HAP-1 (cell line): ENCODE results near the gene ADAMTSL2.

Experiments
- DNase-seq, 2 experiments: peaks; one replicate each; pipeline ENCODE4 v3.0.0-alpha.2; 2016 to 2020; ENCODE audit warnings: low spot score in 2 of 2
- H3K27me3 ChIP-seq: fragments of 250-450 bp; sonication (Bioruptor Pico); 2 replicates; pipeline ENCODE4 v1.5.1; 2020; ENCODE audit warnings: low read depth, mild to moderate bottlenecking, moderate library complexity
- H3K36me3 ChIP-seq: fragments of 250-450 bp; sonication (Bioruptor Pico); replicated peaks from 2 replicates; pipeline ENCODE4 v1.5.1; 2020; ENCODE audit warnings: mild to moderate bottlenecking
- H3K4me1 ChIP-seq: fragments of 250-450 bp; sonication (Bioruptor Pico); 2 replicates; pipeline ENCODE4 v1.5.1; 2020; ENCODE audit warnings: mild to moderate bottlenecking
- H3K4me3 ChIP-seq: fragments of 250-450 bp; sonication (Bioruptor Pico); 2 replicates; pipeline ENCODE4 v1.5.1; 2020; ENCODE audit warnings: mild to moderate bottlenecking, moderate library complexity
- H3K9me3 ChIP-seq: fragments of 250-450 bp; sonication (Bioruptor Pico); 2 replicates; pipeline ENCODE4 v1.5.1; 2020; ENCODE audit warnings: mild to moderate bottlenecking, moderate library complexity
- in situ Hi-C: fragments of 300-500 bp; cut with MboI; formaldehyde crosslinking; loops from 3 replicates; pipeline ENCODE4 v1.14.3; 2020; ENCODE audit warnings: low sequenced_read_pairs, inconsistent platforms, mixed read lengths

ADAMTSL2 gene

DNA sequence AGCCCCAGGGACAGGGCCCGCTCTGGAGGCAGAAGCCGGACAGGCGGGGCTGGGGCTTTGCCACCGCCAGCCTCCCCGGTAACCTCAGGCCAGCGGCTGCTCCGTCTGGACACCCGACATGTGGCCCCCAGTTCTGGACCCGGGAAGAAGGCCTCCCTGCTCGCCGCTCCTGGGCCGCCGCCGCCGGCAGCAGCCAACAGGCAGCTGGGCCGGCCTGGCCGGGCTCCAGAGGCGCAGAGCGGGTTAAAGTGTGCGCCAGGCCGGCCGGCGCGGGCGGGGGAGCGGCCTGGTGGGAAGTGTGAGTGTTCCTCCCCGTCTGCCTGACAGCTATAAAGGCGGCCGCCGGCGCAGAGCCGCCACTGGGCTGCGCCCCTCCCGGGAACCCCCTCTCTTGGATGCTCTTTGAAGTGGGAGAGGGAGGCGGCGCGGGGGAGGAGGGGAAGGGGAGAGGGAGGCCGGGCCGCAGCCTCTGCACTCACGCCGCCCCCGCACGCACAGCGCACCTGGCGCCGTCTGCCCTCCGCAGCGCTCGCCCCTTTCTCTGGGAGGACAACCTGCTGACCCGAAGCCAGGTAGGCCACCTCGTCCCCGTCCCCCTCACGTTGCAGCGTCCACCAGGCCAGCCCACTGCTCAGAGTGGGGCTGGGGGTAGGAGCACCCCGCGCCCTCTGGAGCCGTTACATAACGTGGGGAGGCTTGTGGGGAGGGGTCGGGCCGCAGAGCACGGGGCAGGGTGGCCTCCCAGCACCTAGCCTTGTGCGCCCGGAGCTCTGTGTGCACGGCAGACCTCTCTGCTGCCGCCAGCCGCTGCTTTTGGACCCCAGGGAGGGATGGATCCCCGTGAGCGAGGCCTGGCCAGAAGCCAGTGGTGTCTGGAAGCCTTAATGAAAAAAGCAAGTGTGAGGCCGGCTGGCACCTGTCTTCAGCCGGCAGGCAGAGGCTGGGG, at the start of gene ADAMTSL2:
ADAMTSL2 (plus strand) TSS at position 359 of the 946 bp plus-strand sequence. CDS start 2,009 bp downstream, outside the sequence.
- Histone ChIP-seq H3K9me3 (no peaks in the 10 kb centered on the region), H3K4me1 (no peaks in the 10 kb centered on the region), H3K36me3 (no peaks in the 10 kb centered on the region), H3K4me3 (no peak within 1 kb of the TSS), H3K27me3 (peaks cover 14% of the 10 kb centered on the region)
- DNase-seq, result peak in 1 of 2 experiments; percentile 23
- in situ Hi-C loops, result no loop called here

DNA sequence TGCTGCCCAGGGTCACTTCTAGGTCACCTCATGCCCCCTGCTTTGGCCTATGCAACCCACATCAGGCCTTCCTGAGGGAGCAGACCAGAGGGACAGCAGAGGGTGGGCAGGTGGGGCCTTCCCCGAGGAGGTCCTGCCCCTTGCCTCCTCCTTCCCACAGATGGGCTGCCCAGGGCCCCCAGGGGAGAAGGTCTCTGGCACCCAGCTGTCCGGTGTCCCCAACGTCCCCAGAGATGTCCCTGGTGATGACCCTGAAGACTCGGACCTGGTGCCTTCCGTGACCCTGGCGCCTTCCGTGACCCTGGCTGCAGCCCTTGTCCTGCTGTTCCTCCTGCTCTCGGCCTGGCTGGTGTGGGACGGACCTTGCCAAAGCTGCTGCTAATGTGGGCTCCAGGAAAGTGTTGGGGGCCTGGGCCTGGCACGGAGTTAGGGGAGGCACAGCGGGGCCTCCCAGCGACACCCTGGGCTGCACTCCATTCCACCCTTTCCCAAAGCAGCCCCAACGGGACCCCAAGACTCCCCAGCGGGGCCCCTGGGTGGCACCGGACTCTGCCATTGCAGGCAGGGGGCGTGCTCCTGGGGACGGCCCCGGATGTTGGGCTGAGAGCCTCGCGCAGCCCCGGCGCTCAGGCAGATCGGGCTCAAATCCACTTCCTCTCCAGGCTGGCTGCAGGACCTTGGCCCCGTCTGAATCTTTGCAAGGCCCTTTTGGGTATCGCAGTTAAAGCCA, 48.8 kb upstream of the ADAMTSL2 start:
- in situ Hi-C loops, result loop anchor here (5.0 to 25.0 kb wide), 3 partner anchors 141 to 448 kb away; partner anchors contain the start of genes GTF3C5, MED22 and RPL7A
- Histone ChIP-seq H3K36me3 (no peaks in the 10 kb centered on the region), H3K4me3 (no peak overlapping the region), H3K27me3 (peaks cover 3% of the 10 kb centered on the region; the same call in 1 of the 2 replicates), H3K9me3 (no peaks in the 10 kb centered on the region), H3K4me1 (no peaks in the 10 kb centered on the region)
- DNase-seq, result no peak

GRCh38 chr9:133487331-133487725, 47.2 kb upstream of the ADAMTSL2 start:
- H3K4me3 ChIP-seq, result no peak overlapping the region
- no peaks in the 10 kb centered on the region for H3K4me1 ChIP-seq
- H3K9me3 ChIP-seq, result no peaks in the 10 kb centered on the region
- DNase-seq, result no peak
- in situ Hi-C loops, result loop anchor here (5.0 to 25.0 kb wide), 3 partner anchors 143 to 450 kb away; partner anchors contain the start of genes GTF3C5, MED22 and RPL7A
- H3K36me3 ChIP-seq, result no peaks in the 10 kb centered on the region
- peaks cover 3% of the 10 kb centered on the region; the same call in 1 of the 2 replicates for H3K27me3 ChIP-seq

DNA sequence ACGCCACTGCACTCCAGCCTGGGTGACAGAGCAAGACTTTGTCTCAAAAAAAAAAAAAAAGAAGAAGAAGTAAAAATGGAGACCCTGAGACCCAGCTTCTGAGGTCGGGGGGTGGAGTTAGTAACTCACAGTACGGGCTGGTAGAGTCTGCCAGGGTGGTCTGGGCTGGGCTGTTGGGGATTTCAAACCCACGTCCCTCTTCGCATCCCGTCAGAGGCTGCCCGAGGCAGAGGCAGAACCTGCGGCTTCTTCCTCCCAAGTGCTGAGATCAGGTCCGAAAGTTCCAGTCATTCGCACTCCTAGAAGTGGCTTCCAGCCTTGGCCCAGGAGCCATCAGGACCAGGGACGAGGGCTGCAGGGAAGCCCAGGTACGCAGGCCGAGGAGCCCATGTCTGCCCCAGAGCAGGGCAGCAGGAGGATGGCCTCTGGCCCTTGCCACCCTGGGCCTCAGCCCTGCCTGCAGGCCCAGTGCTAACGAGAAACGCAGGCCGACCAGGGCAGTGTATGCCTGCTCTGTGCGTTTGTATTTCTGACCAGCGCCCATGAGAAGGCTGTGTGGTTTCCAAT, 45.7 kb upstream of the ADAMTSL2 start:
- H3K36me3 ChIP-seq, result no peaks in the 10 kb centered on the region
- DNase-seq, result no peak
- no peak overlapping the region for H3K4me3 ChIP-seq
- H3K4me1 ChIP-seq, result no peaks in the 10 kb centered on the region
- H3K27me3 ChIP-seq, result peaks cover 3% of the 10 kb centered on the region; the same call in 1 of the 2 replicates
- in situ Hi-C loops, result loop anchor here (5.0 to 25.0 kb wide), 3 partner anchors 144 to 451 kb away; partner anchors contain the start of genes GTF3C5, MED22 and RPL7A
- H3K9me3 ChIP-seq, result no peaks in the 10 kb centered on the region

GRCh38 chr9:133489253-133490190, 45.0 kb upstream of the ADAMTSL2 start:
- in situ Hi-C loops, result loop anchor here (5.0 to 25.0 kb wide), 3 partner anchors 145 to 452 kb away; partner anchors contain the start of genes GTF3C5, MED22 and RPL7A
- Histone ChIP-seq H3K36me3 (no peaks in the 10 kb centered on the region), H3K4me3 (no peak overlapping the region), H3K4me1 (no peaks in the 10 kb centered on the region), H3K9me3 (no peaks in the 10 kb centered on the region), H3K27me3 (peaks cover 3% of the 10 kb centered on the region; the same call in 1 of the 2 replicates)
- no peak for DNase-seq

GRCh38 chr9:133490201-133490681, 44.3 kb upstream of the ADAMTSL2 start:
- Histone ChIP-seq H3K4me1 (no peaks in the 10 kb centered on the region), H3K4me3 (no peak overlapping the region), H3K27me3 (peaks cover 3% of the 10 kb centered on the region; the same call in 1 of the 2 replicates), H3K9me3 (no peaks in the 10 kb centered on the region), H3K36me3 (no peaks in the 10 kb centered on the region)
- no peak for DNase-seq
- in situ Hi-C loops, result loop anchor here (25.0 kb wide), 1 partner anchor 453 kb away; the partner anchor contains the start of gene GTF3C5

DNA sequence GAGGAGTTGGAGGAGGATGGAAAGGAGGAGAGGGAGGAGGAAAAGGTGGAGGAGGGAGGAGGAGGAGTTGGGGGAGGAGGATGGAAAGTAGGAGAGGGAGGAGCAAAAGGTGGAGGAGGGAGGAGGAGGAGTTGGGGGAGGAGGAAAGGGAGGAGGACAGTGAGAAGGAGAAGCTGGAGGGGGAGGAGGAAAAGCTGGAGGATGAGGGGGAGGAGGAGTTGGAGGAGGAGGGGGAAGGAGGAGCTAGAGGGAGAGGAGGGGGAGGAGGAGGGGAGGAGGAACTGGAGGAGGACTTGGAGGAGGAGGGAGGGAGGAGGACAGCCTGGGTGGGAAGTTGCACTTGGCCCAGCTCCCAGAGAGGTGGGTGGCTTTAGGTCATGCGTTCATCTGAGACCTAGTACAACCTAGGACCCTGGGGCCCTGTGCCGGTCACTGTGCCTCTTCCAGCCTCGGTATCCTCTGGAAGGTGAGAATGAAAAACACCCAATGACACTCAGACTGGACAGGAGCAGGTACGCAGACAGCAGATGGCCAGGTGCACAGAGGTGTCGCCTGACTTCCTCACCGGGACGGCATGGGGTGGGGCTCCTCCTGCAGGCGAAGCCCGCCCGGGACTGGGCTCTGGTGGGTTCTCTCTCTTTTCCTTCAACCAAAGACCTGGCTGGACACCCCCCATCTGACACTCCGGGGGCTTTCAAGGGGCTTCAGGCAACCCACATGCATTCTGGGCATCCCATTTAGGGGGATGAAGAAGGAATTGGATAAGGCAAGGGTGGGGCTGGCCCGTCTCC, 43.4 kb upstream of the ADAMTSL2 start:
- DNase-seq, result no peak
- no peak overlapping the region for H3K4me3 ChIP-seq
- no peaks in the 10 kb centered on the region for H3K4me1 ChIP-seq
- no peaks in the 10 kb centered on the region for H3K9me3 ChIP-seq
- in situ Hi-C loops, result loop anchor here (25.0 kb wide), 1 partner anchor 454 kb away; the partner anchor contains the start of gene GTF3C5
- no peaks in the 10 kb centered on the region for H3K36me3 ChIP-seq
- peaks cover 3% of the 10 kb centered on the region; the same call in 1 of the 2 replicates for H3K27me3 ChIP-seq

GRCh38 chr9:133491656-133491925, 42.9 kb upstream of the ADAMTSL2 start:
- Histone ChIP-seq H3K9me3 (no peaks in the 10 kb centered on the region), H3K27me3 (peaks cover 6% of the 10 kb centered on the region; the same call in 1 of the 2 replicates), H3K36me3 (no peaks in the 10 kb centered on the region), H3K4me1 (no peaks in the 10 kb centered on the region), H3K4me3 (no peak overlapping the region)
- in situ Hi-C loops, result loop anchor here (25.0 kb wide), 1 partner anchor 454 kb away; the partner anchor contains the start of gene GTF3C5
- DNase-seq, result no peak

DNA sequence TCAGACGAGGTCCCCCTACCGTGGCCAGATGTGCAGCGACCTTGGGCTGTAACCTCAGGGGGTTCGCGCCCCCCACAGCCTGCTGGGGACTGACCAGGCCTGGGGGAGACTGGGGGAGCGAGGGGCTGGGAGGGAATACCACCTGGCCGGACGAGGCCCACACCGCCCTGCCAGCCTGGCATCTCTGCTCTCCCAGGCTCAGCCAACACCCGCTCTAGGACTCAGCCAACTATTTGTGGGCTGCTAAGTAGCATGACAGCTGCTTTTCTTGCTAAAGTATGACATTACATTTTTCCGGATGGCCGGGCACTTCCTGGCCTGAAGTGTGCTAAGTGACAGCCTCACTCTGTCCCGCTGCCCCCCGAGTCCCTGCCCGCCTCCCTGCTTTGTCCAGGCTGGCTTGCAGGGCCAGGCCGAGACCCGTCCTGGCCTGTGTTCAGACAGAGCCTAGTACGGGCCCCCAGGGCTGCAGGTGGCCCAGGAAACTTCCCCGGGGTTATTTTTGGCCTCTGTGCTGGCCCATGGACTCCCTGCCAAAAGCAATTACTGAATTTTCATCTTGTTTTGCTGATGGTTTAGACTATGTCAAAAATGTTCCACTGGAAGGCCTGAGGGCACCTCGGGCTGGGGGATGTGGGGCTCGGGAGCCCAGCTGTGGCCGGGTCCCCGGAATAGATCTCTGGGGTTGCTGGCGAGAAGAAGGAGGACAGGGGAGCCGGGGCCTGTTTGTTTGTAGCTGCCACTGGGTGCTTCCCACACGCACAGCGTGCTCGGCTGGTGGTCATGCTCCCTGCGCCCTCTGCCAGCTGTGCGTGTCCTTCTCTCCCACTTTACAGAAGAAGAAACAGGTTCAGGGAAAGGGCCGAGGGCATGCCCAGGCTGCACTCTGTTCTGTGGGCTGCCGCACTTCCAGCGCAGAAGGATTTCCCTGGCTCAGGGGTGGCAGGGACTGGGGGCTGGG, 42.2 kb upstream of the ADAMTSL2 start:
- Histone ChIP-seq H3K27me3 (peaks cover 6% of the 10 kb centered on the region; the same call in 1 of the 2 replicates), H3K4me1 (no peaks in the 10 kb centered on the region)
- in situ Hi-C loops, result loop anchor here (25.0 kb wide), 1 partner anchor 455 kb away; the partner anchor contains the start of gene GTF3C5

GRCh38 chr9:133493428-133493827, 41.1 kb upstream of the ADAMTSL2 start:
- Histone ChIP-seq H3K4me1 (no peaks in the 10 kb centered on the region), H3K4me3 (no peak overlapping the region), H3K9me3 (no peaks in the 10 kb centered on the region), H3K36me3 (no peaks in the 10 kb centered on the region), H3K27me3 (peaks cover 6% of the 10 kb centered on the region; the same call in 1 of the 2 replicates)
- in situ Hi-C loops, result loop anchor here (25.0 kb wide), 1 partner anchor 456 kb away; the partner anchor contains the start of gene GTF3C5
- DNase-seq, result no peak

More for the DNA sequence above, 42.2 kb upstream of the ADAMTSL2 start:
- no peak for DNase-seq
- Histone ChIP-seq H3K4me3 (no peak overlapping the region), H3K9me3 (no peaks in the 10 kb centered on the region), H3K36me3 (no peaks in the 10 kb centered on the region)
